B cell (primary cell): Measurements from ENCODE around the gene PLEKHA7. TPM values are rescaled to one million over a fixed set of nuclear protein-coding genes. Genes with fewer than 3 reads are reported as not detected.

ENCODE experiments used
- ATAC-seq: fragments of 200-7000 bp; cut with Tn5 transposase; one replicate; pipeline ENCODE4 v1.10.0; 2021; ENCODE audit warnings: low read depth, mild to moderate bottlenecking, moderate number of reproducible peaks, moderate library complexity
- CTCF ChIA-PET: fragments of 350-600 bp; sonication (Branson Sonifier 250); formaldehyde crosslinking; loops from one replicate; lab custom pipeline; 2021; ENCODE audit warnings: antibody characterized with exemption, inconsistent platforms; lab: Charles Lee
- POLR2A ChIA-PET: fragments of 350-600 bp; sonication (Branson Sonifier 250); formaldehyde crosslinking; loops from one replicate; lab custom pipeline; 2021; ENCODE audit warnings: antibody characterized with exemption; lab: Charles Lee
- DNase-seq: peaks from one replicate; pipeline ENCODE4 v3.0.0; 2013
- H2AFZ ChIP-seq: 2 replicates; pipeline ENCODE4 v1.6.1; 2012; ENCODE audit warnings: mild to moderate bottlenecking, low read depth, low read length; ENCODE audit not compliant: insufficient read depth, poor library complexity, severe bottlenecking
- H3K27ac ChIP-seq, 2 donors: 1 replicate in 1 of 2; 2 replicates in 1 of 2; pipeline ENCODE4 v1.5.1; 2012 to 2013; ENCODE audit warnings: low read length in 2 of 2, mild to moderate bottlenecking in 2 of 2, moderate library complexity in 1 of 2
- H3K27me3 ChIP-seq, 4 experiments: fragments of 200-600 bp in 1 of 4; sonication (generic) in 1 of 4; replicated peaks in 1 of 4; 1 replicate in 2 of 4; 2 replicates in 2 of 4; pipeline versions ENCODE4 v1.6.1 to v1.7.0; 2013 to 2016; ENCODE audit warnings: low read length in 3 of 4, mild to moderate bottlenecking in 2 of 4, mixed read lengths in 1 of 4, moderate library complexity in 1 of 4; ENCODE audit not compliant: insufficient read depth in 4 of 4, control insufficient read depth in 3 of 4; ENCODE audit errors: control extremely low read depth in 1 of 4
- H3K36me3 ChIP-seq, 2 experiments: replicated peaks in 1 of 2; 1 replicate in 1 of 2; 2 replicates in 1 of 2; pipeline versions ENCODE4 v1.6.1 to v1.7.1; 2013; ENCODE audit warnings: low read length in 1 of 2; ENCODE audit not compliant: insufficient read depth in 2 of 2, control insufficient read depth in 1 of 2; ENCODE audit errors: control extremely low read depth in 1 of 2, extremely low read depth in 1 of 2
- H3K4me1 ChIP-seq, 2 donors: fragments of 200-600 bp in 1 of 2; sonication (generic) in 1 of 2; 1 replicate in 1 of 2; 2 replicates in 1 of 2; pipeline versions ENCODE4 v1.5.1 to v1.6.1; 2013 to 2017; ENCODE audit warnings: low read length in 2 of 2; ENCODE audit not compliant: control insufficient read depth in 2 of 2, insufficient read depth in 2 of 2
- H3K4me2 ChIP-seq: replicated peaks from 2 replicates; pipeline ENCODE3; 2012; ENCODE audit warnings: mild to moderate bottlenecking, low read depth, low read length; ENCODE audit not compliant: poor library complexity, severe bottlenecking
- H3K4me3 ChIP-seq, 5 experiments: fragments of 200-600 bp in 1 of 5; sonication (generic) in 1 of 5; 1 replicate in 3 of 5; 2 replicates in 2 of 5; pipeline versions ENCODE4 v1.5.1 to v1.7.0; 2011 to 2016; ENCODE audit warnings: low read length in 4 of 5, mild to moderate bottlenecking in 4 of 5, low read depth in 2 of 5, control low read depth in 1 of 5, moderate library complexity in 1 of 5; ENCODE audit not compliant: insufficient read depth in 1 of 5; ENCODE audit errors: control extremely low read depth in 1 of 5, extremely low read depth in 1 of 5
- H3K79me2 ChIP-seq: fragments of 200-600 bp; sonication (generic); one replicate; pipeline ENCODE4 v1.6.0; 2016; ENCODE audit warnings: low read length; ENCODE audit not compliant: control insufficient read depth, insufficient read depth
- H3K9ac ChIP-seq: fragments of 200-600 bp; sonication (generic); 2 replicates; pipeline ENCODE4 v1.6.1; 2017; ENCODE audit warnings: mild to moderate bottlenecking, low read length, moderate library complexity
- H3K9me3 ChIP-seq, 3 donors: one replicate each; pipeline versions ENCODE4 v1.6.1 to v1.7.1; 2013; ENCODE audit warnings: low read length in 2 of 3; ENCODE audit not compliant: control insufficient read depth in 2 of 3, insufficient read depth in 1 of 3; ENCODE audit errors: control extremely low read depth in 1 of 3
- H4K20me1 ChIP-seq: 2 replicates; pipeline ENCODE4 v1.6.0; 2012; ENCODE audit warnings: mild to moderate bottlenecking, low read length; ENCODE audit not compliant: insufficient read depth, control insufficient read depth, poor library complexity, severe bottlenecking
- H3K27ac Mint-ChIP-seq: one replicate; pipeline ENCODE4 v1.8.0; 2021; ENCODE audit warnings: mixed read lengths
- H3K27me3 Mint-ChIP-seq: one replicate; pipeline ENCODE4 v1.8.0; 2021; ENCODE audit warnings: mixed read lengths
- H3K4me1 Mint-ChIP-seq: one replicate; pipeline ENCODE4 v1.8.0; 2021; ENCODE audit warnings: mixed read lengths
- H3K4me3 Mint-ChIP-seq: one replicate; pipeline ENCODE4 v1.8.0; 2021; ENCODE audit warnings: mixed read lengths
- H3K9me3 Mint-ChIP-seq: one replicate; pipeline ENCODE4 v1.8.0; 2022; ENCODE audit warnings: mixed read lengths; ENCODE audit not compliant: insufficient read depth
- EZH2 ChIP-seq: IDR thresholded peaks from 2 replicates; pipeline ENCODE4 v1.6.1; 2012; ENCODE audit warnings: borderline replicate concordance, low read depth, mild to moderate bottlenecking, moderate library complexity, low read length; ENCODE audit not compliant: insufficient read depth, poor library complexity, severe bottlenecking
- WGBS: methylation state at CpG from one replicate; pipeline ENCODE4 v1.1.5; 2013; ENCODE audit warnings: missing lambda C conversion rate; ENCODE audit not compliant: insufficient coverage; 5-methylcytosine and 5-hydroxymethylcytosine counted together
- intact Hi-C: fragments of 100-400 bp; cut with micrococcal nuclease; formaldehyde crosslinking; loops from one replicate; pipeline ENCODE4 v1.10.0; 2022
- polyA plus RNA-seq: library from polyadenylated mRNA; depleted of rRNA; stranded (reverse); fragments of >200 nt; gene quantifications from 2 replicates; pipeline ENCODE4 v1.2.3, GENCODE V29; 2012
- total RNA-seq, 2 donors: library from RNA; stranded (reverse); fragments of 120-200 nt in 1 of 2; gene quantifications; 1 replicate in 1 of 2; 2 replicates in 1 of 2; pipeline versions ENCODE4 v1.2.3 to v1.2.4, GENCODE V29; 2013 to 2022
- TF ChIP-seq, protein P1 (sequence below): fragments of 200-600 bp; IDR thresholded peaks from one replicate; pipeline ENCODE4 v1.8.0; 2022; ENCODE audit warnings: antibody characterized with exemption, mild to moderate bottlenecking

PLEKHA7 gene
- total and polyA plus RNA-seq, 2 donors (not counting 1 experiment from before 2014, with no cell fraction given): 1.7 to 8.2 TPM

DNA sequence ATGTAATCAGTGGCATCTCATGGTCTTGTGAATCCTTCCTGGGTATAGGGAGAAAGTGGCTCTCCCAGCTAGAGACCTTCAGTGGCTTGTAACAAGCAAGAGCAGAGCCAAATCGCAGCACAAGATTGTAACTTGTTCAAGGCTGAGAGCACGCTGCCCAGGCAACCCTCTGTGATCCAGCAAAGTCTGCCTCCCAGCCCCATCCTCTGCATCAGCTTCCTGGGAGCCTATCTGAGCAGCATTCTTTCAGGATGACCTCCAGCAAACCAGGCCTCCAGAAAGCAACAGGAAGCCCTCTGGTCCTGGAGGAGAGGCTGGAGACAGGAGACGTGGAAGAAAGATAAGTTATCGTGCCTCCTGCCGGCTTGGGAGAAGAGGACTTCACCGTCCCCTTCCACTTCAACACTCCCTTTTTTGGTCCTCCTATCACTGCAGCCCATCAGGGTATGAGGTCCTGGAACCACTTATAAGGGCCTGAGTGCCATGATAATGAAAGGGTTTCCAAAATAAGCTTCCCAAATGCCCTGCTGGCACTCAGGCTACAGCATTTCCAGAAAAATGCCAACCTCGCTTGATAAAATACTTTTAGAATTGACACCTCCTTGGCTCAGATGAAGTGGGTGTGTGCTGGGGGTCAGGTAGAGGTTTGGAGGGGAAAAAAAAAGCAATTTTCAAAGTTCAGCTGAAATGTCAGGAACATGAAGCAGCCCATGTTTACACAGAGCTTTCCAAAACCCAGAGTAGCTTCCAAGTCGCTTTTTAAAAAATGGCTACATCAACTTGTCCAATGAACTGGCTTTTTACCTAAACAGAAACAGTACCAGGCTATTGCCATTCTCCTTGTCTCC, 80.2 kb downstream of the PLEKHA7 start:
- CTCF ChIA-PET: interaction anchor here (0.9 to 1.5 kb wide), 4 partner anchors 17 to 572 kb away, joined by 3 read pairs; no protein-coding TSS in a partner anchor
- Mint-ChIP-seq H3K4me3 (no peak overlapping the region), H3K9me3 (no peaks in the 10 kb centered on the region), H3K27ac (no peak overlapping the region), H3K27me3 (peaks cover 12% of the 10 kb centered on the region), H3K4me1 (no peaks in the 10 kb centered on the region)
- POLR2A ChIA-PET: no interaction called here
- H3K36me3 ChIP-seq: no peaks in the 10 kb centered on the region
- no peaks in the 10 kb centered on the region for H3K9me3 ChIP-seq
- no peak overlapping the region for H3K4me3 ChIP-seq
- ATAC-seq (no peak), DNase-seq (no peak)
- no peaks in the 10 kb centered on the region for H4K20me1 ChIP-seq
- TF ChIP-seq, protein P1, sequence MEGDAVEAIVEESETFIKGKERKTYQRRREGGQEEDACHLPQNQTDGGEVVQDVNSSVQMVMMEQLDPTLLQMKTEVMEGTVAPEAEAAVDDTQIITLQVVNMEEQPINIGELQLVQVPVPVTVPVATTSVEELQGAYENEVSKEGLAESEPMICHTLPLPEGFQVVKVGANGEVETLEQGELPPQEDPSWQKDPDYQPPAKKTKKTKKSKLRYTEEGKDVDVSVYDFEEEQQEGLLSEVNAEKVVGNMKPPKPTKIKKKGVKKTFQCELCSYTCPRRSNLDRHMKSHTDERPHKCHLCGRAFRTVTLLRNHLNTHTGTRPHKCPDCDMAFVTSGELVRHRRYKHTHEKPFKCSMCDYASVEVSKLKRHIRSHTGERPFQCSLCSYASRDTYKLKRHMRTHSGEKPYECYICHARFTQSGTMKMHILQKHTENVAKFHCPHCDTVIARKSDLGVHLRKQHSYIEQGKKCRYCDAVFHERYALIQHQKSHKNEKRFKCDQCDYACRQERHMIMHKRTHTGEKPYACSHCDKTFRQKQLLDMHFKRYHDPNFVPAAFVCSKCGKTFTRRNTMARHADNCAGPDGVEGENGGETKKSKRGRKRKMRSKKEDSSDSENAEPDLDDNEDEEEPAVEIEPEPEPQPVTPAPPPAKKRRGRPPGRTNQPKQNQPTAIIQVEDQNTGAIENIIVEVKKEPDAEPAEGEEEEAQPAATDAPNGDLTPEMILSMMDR: no peak
- TF ChIP-seq EZH2: no peak
- WGBS: 98% methylated on average over 6 of the region's 8 CpGs
- no peak overlapping the region for H3K4me2 ChIP-seq
- no peaks in the 10 kb centered on the region for H3K4me1 ChIP-seq
- no peaks in the 10 kb centered on the region for H3K79me2 ChIP-seq
- H3K9ac ChIP-seq: no peak overlapping the region
- no peak overlapping the region for H3K27ac ChIP-seq
- intact Hi-C loops: no loop called here
- peaks cover 0 to 3% (median 0%) of the 10 kb centered on the region in 4 experiments for H3K27me3 ChIP-seq
- H2AFZ ChIP-seq: no peak overlapping the region

- Histone ChIP-seq H3K79me2 (no peaks in the 10 kb centered on the region), H3K27me3 (peaks cover 0 to 3% (median 0%) of the 10 kb centered on the region in 4 experiments), H3K27ac (no peak overlapping the region), H3K4me2 (no peak overlapping the region), H3K9ac (no peak overlapping the region), H4K20me1 (no peaks in the 10 kb centered on the region), H3K36me3 (no peaks in the 10 kb centered on the region), H2AFZ (no peak overlapping the region), H3K4me1 (no peaks in the 10 kb centered on the region), H3K9me3 (no peaks in the 10 kb centered on the region), H3K4me3 (no peak overlapping the region)
- WGBS: 83% methylated on average over 1 of the region's 1 CpG
- CTCF ChIA-PET: interaction anchor here (0.8 to 1.1 kb wide), 3 partner anchors 16 to 129 kb away, joined by 3 read pairs; no protein-coding TSS in a partner anchor
- no peak overlapping the region for H3K27ac Mint-ChIP-seq
- ATAC-seq: no peak
- TF ChIP-seq EZH2: no peak
- TF ChIP-seq, protein P1: no peak
- no peak overlapping the region for H3K4me3 Mint-ChIP-seq
- H3K4me1 Mint-ChIP-seq: no peaks in the 10 kb centered on the region
- H3K27me3 Mint-ChIP-seq: peaks cover 12% of the 10 kb centered on the region
- intact Hi-C loops: no loop called here
- H3K9me3 Mint-ChIP-seq: no peaks in the 10 kb centered on the region
- no peak for DNase-seq
- POLR2A ChIA-PET: no interaction called here
Observed at GRCh38 chr11:16933291-16933690, 80.9 kb downstream of the PLEKHA7 start.
